HepG2 (cell line): ENCODE results near the gene GALC.

Experiments used
- CTCF ChIP-seq: sonication (generic); formaldehyde crosslinking; IDR thresholded peaks from 2 replicates; pipeline ENCODE4 v1.5.0; 2020; ENCODE audit warnings: mild to moderate bottlenecking, missing genetic modification reagents, moderate library complexity
- HOXA5 ChIP-seq: sonication (generic); formaldehyde crosslinking; IDR thresholded peaks from 2 replicates; pipeline ENCODE4 v1.4.0; 2020; ENCODE audit warnings: missing genetic modification reagents
- HOXA7 ChIP-seq: sonication (generic); formaldehyde crosslinking; IDR thresholded peaks from 2 replicates; pipeline ENCODE4 v1.8.1; 2022; ENCODE audit warnings: mild to moderate bottlenecking, missing genetic modification reagents, moderate library complexity
- MYC ChIP-seq: sonication (generic); formaldehyde crosslinking; IDR thresholded peaks from 2 replicates; pipeline ENCODE4 v1.9.0; 2021; ENCODE audit warnings: missing genetic modification reagents, borderline replicate concordance
- NR3C1 ChIP-seq: sonication (generic); formaldehyde crosslinking; IDR thresholded peaks from 2 replicates; pipeline ENCODE4 v1.4.0; 2020; ENCODE audit warnings: missing genetic modification reagents
- RFX5 ChIP-seq: IDR thresholded peaks from 2 replicates; pipeline ENCODE4 v1.6.1; 2011; ENCODE audit warnings: low read depth, low read length, improper control_type of control experiment
- SCMH1 ChIP-seq: sonication (generic); formaldehyde crosslinking; IDR thresholded peaks from 2 replicates; pipeline ENCODE4 v1.9.0; 2021; ENCODE audit warnings: missing genetic modification reagents, mild to moderate bottlenecking, borderline replicate concordance
- SMAD1 ChIP-seq: sonication (generic); formaldehyde crosslinking; IDR thresholded peaks from 2 replicates; pipeline ENCODE4 v1.4.0; 2020; ENCODE audit warnings: missing genetic modification reagents, low read depth, mild to moderate bottlenecking, borderline replicate concordance
- TAF1 ChIP-seq: sonication (generic); formaldehyde crosslinking; IDR thresholded peaks from 2 replicates; pipeline ENCODE4 v1.4.0; 2020; ENCODE audit warnings: missing genetic modification reagents
- ZNF615 ChIP-seq: sonication (generic); formaldehyde crosslinking; IDR thresholded peaks from 2 replicates; pipeline ENCODE4 v1.5.0; 2020; ENCODE audit warnings: mild to moderate bottlenecking, missing genetic modification reagents, borderline replicate concordance
- ZNF772 ChIP-seq: sonication (generic); formaldehyde crosslinking; IDR thresholded peaks from 2 replicates; pipeline ENCODE4 v1.5.0; 2020; ENCODE audit warnings: mild to moderate bottlenecking, missing genetic modification reagents
- TF ChIP-seq, protein P1 (sequence below): sonication (generic); formaldehyde crosslinking; IDR thresholded peaks from 2 replicates; pipeline ENCODE4 v1.5.0; 2020; ENCODE audit warnings: mild to moderate bottlenecking, missing genetic modification reagents

- TF ChIP-seq ZNF615 (CRISPR knock-in tag): no peak
- TF ChIP-seq CTCF (CRISPR knock-in tag): peak; percentile 58
- TF ChIP-seq HOXA7 (CRISPR knock-in tag): no peak
- TF ChIP-seq SMAD1 (CRISPR knock-in tag): no peak
- TF ChIP-seq, protein P1, sequence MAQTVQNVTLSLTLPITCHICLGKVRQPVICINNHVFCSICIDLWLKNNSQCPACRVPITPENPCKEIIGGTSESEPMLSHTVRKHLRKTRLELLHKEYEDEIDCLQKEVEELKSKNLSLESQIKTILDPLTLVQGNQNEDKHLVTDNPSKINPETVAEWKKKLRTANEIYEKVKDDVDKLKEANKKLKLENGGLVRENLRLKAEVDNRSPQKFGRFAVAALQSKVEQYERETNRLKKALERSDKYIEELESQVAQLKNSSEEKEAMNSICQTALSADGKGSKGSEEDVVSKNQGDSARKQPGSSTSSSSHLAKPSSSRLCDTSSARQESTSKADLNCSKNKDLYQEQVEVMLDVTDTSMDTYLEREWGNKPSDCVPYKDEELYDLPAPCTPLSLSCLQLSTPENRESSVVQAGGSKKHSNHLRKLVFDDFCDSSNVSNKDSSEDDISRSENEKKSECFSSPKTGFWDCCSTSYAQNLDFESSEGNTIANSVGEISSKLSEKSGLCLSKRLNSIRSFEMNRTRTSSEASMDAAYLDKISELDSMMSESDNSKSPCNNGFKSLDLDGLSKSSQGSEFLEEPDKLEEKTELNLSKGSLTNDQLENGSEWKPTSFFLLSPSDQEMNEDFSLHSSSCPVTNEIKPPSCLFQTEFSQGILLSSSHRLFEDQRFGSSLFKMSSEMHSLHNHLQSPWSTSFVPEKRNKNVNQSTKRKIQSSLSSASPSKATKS (CRISPR knock-in tag): no peak
- TF ChIP-seq HOXA5 (CRISPR knock-in tag): no peak
- no peak for TF ChIP-seq MYC (CRISPR knock-in tag)
- no peak for TF ChIP-seq ZNF772
- TF ChIP-seq NR3C1 (CRISPR knock-in tag): no peak
- TF ChIP-seq RFX5: no peak
- TF ChIP-seq TAF1 (CRISPR knock-in tag): no peak
- no peak for TF ChIP-seq SCMH1 (CRISPR knock-in tag)
Observed at GRCh38 chr14:87888136-87888999, 104.6 kb downstream of the GALC start.
